Smooth muscle cell of the brain vasculature (primary cell): ENCODE results near the gene RAET1G.
A peak's percentile ranks its signal among the peaks of the same experiment; 100 is the strongest.
"Not testable (repeated sequence)": the region's sequence is repeated elsewhere in the genome, so short reads cannot be mapped to it uniquely, and the experiment has no call there.

Experiments
- DNase-seq: peaks from one replicate; pipeline ENCODE4 v3.0.0-alpha.2; 2012; ENCODE audit warnings: low read depth, low spot score

Gene RAET1G

DNA sequence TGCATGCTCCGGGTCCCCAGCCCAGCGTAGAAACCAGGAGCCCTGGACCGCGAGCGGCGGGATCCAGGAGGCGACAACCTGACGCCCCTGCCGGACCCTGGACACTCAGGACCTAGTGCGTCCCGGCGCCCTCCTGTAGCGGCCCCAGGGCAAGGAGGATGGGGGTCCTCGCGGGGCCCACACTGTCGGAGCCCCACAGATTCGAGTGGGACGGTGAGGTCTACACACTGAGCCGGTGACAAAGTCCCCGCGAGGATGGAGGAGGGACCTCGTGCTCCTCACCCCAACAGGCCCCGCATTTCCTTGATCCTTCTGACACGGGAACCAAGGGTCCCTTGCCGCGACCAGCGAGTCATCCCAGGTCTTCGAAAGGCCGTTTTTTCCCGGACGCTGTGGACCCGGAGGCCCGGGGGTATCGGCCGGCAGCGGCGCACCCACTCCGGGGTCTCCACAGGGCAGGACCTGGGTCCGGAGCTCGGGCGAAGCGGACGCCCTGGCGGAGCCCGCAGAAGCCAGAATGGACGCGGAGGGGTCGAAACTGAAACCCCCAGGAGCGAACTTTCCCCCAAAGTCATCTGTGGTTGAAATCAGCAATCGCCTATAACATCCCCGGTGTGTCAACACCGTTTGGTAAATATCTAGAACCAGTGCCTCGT, 31.5 kb upstream of the RAET1G start:
- not testable (repeated sequence) for DNase-seq

GRCh38 chr6:149953934-149954327, 31.0 kb upstream of the RAET1G start:
- DNase-seq = not testable (repeated sequence)

GRCh38 chr6:149953390-149953789, 30.5 kb upstream of the RAET1G start:
- not testable (repeated sequence) for DNase-seq

GRCh38 chr6:149951626-149952025, 28.7 kb upstream of the RAET1G start:
- no peak for DNase-seq

DNA sequence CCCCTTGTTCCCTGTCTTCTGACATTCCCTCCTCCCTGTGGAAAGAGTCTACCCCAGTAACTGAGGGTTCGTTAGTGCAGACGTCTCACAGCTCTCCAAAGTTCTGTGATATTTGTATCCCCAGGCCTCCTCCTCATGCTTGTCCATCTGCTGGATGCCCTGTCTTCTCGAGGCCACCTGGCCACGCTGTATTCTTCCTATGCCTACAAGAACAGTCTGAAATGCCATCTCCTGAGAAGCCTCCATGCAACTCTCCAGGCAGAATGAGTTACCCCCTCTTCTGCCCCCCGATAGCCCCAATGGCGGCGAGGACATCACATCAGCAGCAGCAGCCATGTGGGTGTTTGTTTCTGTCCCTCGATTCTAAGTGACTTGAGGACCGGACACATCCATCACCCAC, 28.2 kb upstream of the RAET1G start:
- no peak for DNase-seq

DNA sequence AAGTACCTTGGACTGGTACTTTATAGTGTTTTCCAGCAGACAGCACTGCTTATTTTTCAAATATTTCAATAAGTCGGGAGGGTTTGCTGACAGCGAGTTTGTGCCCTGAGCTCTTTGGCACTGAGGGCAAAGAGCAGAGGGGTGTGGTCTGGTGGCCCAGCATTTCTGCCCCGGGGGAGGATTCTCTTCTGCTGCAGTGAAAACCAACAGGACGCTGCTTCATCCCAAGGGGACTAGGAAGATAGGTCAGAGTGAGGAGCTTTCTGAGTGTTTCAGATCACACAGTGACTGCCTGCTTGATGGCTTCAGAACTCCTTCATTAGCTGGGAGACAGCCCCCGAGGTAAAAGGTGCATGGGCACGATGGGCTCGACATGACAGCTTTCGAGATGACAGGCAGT, 27.5 kb upstream of the RAET1G start:
- DNase-seq = no peak

DNA sequence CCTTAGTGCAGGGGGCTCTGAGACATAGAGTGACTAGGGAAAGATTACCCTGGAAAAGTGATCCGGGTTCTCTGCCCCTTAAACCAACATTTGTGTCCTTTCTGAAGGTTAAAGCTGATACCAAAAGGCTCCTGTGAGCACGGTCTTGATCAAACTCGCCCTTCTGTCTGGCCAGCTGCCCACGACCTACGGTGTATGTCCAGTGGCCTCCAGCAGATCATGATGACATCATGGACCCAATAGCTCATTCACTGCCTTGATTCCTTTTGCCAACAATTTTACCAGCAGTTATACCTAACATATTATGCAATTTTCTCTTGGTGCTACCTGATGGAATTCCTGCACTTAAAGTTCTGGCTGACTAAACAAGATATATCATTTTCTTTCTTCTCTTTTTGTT, 25.7 kb upstream of the RAET1G start:
- no peak for DNase-seq

GRCh38 chr6:149948011-149948410, 25.1 kb upstream of the RAET1G start:
- no peak for DNase-seq

DNA sequence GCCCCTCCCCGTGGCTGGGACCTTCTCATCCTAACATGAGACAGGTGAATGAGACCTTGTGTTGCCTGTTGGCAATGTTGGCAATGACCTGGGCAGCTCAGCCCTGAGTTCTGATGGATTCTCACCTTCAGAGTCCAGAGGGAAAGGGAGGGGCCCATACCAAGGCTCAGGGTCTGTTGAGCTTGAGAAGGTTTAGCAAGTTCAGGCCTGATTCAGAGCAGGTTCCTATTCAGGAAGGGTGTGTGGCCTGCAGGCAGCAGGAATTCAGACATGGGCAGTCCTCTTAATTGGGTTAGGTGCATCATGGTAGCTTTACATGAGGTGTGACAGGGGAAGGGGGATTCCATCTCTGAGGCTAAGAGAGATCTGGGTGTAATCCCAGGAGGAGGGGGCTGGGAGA, 24.6 kb upstream of the RAET1G start:
- DNase-seq = not testable (repeated sequence)

GRCh38 chr6:149946631-149947030, 23.7 kb upstream of the RAET1G start:
- DNase-seq = not testable (repeated sequence)

GRCh38 chr6:149945276-149945675, 22.4 kb upstream of the RAET1G start:
- DNase-seq = not testable (repeated sequence)

DNA sequence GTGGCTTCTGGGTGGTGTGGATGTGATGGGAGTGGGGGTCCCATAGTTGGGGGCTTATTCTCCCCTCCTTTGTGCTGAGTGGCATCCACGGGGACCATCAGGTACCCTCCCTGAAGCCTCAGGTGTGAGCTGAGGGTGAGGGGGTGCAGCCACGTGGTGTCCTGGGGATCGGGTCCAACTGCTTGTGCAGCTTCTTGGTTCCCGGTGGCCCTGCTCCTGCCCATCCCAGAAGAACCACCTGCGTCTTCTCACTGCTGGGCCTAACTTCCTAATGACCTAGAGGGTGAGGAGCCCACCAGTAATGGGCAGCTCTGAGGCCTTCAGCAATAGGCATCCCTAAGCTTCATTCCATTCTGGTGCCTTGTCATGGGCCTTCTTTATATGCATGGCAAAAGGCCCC, 20.4 kb upstream of the RAET1G start:
- DNase-seq = not testable (repeated sequence)

DNA sequence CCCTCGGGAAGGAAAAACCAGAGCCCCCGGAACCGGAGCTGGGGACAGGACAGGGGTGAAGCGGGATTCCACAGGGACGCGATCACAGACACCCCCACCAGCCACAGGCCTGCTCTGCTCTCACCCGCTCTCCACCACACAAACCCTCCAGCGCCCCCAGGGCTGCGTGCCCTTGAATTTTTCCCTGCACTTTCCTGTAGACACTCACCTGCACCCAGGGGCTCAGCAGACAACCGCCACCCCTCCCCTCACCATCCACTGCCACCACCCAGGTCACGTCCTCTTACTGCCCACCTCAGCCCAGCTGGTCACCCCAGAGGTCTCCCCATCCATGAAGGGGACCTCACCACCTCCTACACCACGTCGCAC, 19.5 kb upstream of the RAET1G start:
- DNase-seq = no peak

- DNase-seq = peak; percentile 81
Measured at GRCh38 chr6:149941583-149942460, 18.9 kb upstream of the RAET1G start, which contains the start of gene ULBP2. Gene ULBP2 (plus strand): TSS chr6:149942014. CDS start chr6:149942073, 59 bp downstream.

DNA sequence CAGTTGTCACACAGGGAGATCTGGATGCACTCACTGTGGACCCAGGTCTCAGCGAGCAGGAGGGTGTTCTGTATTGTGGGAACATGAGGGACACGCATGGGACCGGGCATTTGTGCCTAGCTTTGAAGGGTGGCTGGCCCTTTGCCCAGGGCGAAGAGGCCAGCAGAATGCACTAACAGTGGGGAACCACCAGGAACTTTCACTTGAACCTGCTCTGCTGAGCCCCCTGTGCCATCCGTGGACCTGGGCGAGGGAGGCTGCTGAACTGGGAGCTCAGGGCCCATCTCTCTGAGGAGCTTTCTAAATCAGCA, 17.7 kb upstream of the RAET1G start:
- DNase-seq = no peak

- no peak for DNase-seq
Measured at GRCh38 chr6:149939909-149940671, 17.2 kb upstream of the RAET1G start.

GRCh38 chr6:149939356-149939648, 16.4 kb upstream of the RAET1G start:
- no peak for DNase-seq

DNA sequence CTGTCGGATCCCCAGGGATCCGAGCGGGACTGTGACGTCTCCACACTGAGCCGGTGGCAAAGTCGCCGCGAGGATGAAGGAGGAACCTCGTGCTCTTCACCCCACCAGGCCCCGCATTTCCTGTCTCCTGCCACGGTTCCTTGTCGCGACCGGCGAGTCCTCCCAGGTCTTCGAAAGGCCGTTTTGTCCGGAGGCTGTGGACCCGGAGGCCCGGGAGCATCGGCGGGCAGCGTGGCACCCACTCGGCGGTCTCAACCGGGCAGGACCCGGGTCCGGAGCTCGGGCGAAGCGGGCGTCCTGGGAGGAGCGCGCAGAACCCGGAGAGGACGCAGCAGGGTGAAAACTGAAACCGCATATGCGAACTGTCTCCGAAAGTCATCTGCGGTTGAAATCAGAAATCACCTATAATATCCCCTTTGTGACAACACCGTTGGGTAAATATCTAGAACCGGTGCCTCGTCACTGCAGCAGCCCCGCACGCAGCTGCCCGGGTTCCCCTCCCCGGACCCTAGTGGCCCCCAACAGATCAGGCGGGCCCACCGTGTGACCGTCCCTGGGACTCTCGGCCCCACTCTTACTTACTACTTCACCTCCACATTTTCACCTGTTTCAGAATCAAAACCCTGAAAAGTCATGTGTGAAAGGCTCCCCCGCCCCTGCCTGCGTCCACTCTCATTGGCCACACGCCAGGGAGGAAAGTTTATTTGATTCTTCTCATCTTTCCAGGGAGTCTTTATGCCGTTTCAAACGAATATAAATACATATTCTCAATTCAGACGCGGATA, 15.8 kb upstream of the RAET1G start:
- DNase-seq = no peak

GRCh38 chr6:149938013-149938570, 15.2 kb upstream of the RAET1G start:
- not testable (repeated sequence) for DNase-seq

- no peak for DNase-seq
Measured at GRCh38 chr6:149936743-149937142, 13.8 kb upstream of the RAET1G start.

GRCh38 chr6:149935668-149936067, 12.7 kb upstream of the RAET1G start:
- DNase-seq = no peak
